HG02938 (cell line): Measurements from ENCODE around the gene OMP.

Experiments used
- ATAC-seq: cut with Tn5 transposase; IDR thresholded peaks from one replicate; pipeline ENCODE4 v1.9.1; 2021; ENCODE audit warnings: mild to moderate bottlenecking, moderate library complexity; ENCODE audit not compliant: unreplicated experiment

The OMP gene

GRCh38 chr11:77136074-77136473 is 33.4 kb downstream of the OMP start:
- no peak for ATAC-seq

GRCh38 chr11:77136784-77137420 is 34.3 kb downstream of the OMP start:
- ATAC-seq = no peak

DNA sequence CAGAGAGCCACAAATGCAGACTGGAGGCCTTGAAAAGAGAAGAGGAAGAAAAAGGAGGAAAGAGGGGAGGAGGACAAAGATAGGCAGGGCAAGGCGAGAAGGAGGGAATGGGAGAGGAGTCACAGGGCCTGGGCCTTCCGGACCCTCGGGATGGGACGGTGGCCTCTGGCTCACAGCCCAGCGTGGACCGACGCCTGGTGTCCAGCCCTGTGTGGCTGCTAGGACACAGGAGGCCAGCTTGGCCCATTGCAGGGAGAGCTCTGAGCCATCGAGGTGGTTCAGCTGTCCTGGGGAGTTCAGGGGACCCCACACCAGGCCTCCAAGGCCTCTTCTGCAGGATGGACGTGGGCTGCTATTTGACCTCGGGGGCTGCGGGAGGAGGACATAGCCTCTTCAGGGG is 34.8 kb downstream of the OMP start:
- ATAC-seq = no peak

DNA sequence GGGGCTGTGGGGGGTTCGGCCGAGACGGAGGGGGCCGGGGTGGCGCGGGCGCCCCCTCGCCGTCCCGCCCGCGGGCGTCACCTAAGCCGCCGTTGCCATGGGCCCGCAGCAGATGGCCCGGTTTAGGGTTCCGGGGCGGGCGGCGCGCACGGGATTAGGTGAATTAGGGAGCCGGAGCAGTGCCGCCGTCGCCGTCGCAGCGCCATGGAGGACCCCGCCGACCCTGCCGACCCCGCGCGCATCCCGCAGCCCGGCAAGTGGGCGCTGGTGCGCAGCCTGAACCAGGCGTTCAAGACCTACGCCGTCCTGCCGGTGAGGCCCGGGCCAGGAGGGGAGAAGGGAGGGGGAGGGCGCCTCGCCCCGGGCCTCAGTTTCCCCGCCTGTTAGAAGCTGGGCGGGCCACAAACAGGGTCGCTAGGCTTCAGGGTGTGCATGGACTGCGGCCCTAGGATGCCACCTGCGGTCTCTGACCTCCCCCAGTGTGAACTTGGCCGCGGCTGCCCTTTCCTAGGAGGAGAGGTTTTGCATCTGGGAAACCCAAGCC is 35.5 kb downstream of the OMP start:
- no peak for ATAC-seq

DNA sequence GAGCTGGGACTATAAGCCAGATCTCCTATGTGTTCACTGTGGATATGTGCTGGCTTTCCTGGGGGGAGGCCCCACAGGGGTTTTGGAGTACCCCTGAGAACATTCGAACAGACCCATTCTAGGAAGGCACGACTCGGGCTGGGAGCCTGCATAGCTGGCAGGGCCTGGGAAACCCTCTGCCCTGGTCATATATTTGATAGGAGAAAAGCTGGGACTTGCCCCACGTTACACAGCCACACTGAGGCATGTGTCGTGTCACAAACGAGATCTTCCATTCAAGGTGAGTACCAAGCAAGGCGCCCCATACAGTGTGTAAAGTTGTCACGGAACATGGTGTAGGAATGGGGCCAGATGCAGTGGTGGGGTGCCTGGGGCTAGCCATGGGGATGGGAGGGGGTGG is 36.6 kb downstream of the OMP start:
- ATAC-seq = no peak

GRCh38 chr11:77140231-77140851 is 37.7 kb downstream of the OMP start:
- ATAC-seq = no peak

DNA sequence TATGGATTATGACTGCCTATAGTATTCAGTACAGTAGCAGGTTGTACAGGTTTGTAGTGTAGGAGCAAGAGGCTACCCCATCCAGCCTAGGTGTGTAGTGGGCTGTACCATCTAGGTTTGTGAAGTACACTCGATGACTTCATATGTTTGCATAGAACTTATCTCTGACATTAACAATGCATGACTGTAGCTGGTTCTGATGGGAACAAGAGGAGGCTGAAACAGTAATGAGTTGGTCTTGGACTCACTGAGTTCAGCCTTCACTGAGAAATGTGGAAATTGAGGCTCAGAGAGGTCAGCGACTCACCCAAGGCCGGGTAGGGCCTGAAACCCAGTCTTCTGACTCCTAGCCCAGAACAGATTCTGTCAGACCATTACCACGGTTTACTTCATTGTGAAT is 38.4 kb downstream of the OMP start:
- ATAC-seq = no peak

GRCh38 chr11:77141475-77141874 is 38.8 kb downstream of the OMP start:
- no peak for ATAC-seq

GRCh38 chr11:77142091-77142975 is 39.7 kb downstream of the OMP start:
- ATAC-seq = no peak

- no peak for ATAC-seq
These were observed 40.9 kb downstream of the OMP start for GRCh38 chr11:77143405-77144020.

- no peak for ATAC-seq
These were observed 41.7 kb downstream of the OMP start for GRCh38 chr11:77144196-77144856.

GRCh38 chr11:77144857-77145428 is 42.3 kb downstream of the OMP start:
- ATAC-seq = no peak

GRCh38 chr11:77146261-77147035 is 43.8 kb downstream of the OMP start:
- no peak for ATAC-seq

DNA sequence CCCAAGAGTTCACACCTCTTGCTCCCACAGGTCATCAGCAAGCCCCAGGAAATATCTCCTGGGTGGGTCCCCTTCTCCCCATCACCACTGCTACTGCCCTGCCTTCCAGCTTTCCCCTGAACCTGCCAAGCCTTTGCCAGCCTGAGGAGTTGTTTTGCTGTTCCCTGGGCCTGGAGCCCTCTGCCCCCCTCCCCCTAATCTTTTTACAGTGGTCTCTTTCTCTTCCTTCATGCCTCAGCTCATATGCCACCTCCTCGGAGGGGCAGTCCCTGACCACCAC is 44.3 kb downstream of the OMP start:
- no peak for ATAC-seq

GRCh38 chr11:77147668-77148321 is 45.2 kb downstream of the OMP start:
- ATAC-seq = no peak

DNA sequence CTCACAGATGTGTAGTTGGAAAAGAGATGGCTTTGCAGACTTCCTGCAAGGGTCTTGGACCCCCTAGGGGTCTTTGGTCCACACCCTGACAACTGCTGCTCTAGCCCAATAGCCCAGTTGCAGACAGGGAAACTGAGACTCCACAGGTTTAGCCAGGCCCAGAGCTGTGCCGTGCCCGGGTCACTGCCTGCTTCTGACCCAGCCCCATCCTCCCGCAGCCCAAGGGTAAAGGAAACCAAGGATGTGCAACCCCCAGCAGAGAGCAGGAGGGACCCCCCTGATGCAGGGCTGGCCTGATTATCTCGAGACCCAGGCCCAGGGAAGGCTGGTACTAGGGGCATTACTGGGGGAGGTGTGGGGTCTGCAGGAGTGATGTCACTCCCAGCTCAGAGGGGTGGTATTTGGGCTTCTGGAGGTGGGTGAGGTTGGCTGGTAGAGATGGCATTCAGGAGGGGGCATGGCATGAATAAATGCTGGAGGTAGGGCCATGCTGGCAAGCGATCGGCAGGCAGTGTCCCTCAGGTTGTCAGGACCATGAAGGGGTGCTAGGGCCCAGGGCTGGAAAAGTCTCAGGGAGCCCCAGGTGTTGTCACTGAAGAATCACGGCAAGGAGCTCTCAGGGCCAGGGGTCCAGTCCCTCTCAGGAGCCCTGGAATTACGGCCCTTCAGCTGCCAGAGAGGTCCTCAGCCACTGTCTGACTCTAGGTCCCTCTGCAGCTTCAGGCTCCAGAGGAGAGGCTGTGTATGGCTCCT is 46.5 kb downstream of the OMP start:
- no peak for ATAC-seq

- ATAC-seq = no peak
These were observed 47.2 kb downstream of the OMP start for GRCh38 chr11:77149716-77150392.

DNA sequence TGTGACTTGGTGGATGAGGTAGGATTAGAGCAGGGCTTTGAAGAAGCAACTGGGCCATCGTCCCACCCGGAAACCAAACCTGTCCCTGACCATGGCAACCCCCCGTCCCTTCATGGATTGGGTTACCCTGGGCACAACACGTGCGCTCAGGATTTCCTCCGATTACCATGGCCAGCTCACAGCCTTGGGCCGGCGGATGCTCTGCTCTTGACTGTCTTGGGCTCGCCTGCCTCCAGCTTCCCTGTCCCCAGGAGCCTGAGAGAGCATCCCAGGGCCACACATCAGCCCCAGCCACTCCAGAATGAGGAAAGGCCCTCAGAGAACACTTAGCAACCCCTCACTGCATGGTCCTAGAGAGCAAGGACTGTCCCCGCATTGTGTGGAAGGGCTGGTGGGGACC is 48.2 kb downstream of the OMP start:
- ATAC-seq = no peak
